Cerebellar nuclear complex (tissue), 1 donor: Measurements from ENCODE around the gene AKT3.
"Not testable (repeated sequence)": the region's sequence is repeated elsewhere in the genome, so short reads cannot be mapped to it uniquely, and the experiment has no call there.

Experiments
- DNase-seq, 2 experiments: peaks; one replicate each; lab custom pipeline; 2025; lab: John Stamatoyannopoulos, UW

Gene AKT3

GRCh38 chr1:243597383-243597782 is 252.7 kb downstream of the AKT3 start:
- DNase-seq = no peak

- DNase-seq = no peak
Observed at GRCh38 chr1:243596431-243597062, 253.5 kb downstream of the AKT3 start.

DNA sequence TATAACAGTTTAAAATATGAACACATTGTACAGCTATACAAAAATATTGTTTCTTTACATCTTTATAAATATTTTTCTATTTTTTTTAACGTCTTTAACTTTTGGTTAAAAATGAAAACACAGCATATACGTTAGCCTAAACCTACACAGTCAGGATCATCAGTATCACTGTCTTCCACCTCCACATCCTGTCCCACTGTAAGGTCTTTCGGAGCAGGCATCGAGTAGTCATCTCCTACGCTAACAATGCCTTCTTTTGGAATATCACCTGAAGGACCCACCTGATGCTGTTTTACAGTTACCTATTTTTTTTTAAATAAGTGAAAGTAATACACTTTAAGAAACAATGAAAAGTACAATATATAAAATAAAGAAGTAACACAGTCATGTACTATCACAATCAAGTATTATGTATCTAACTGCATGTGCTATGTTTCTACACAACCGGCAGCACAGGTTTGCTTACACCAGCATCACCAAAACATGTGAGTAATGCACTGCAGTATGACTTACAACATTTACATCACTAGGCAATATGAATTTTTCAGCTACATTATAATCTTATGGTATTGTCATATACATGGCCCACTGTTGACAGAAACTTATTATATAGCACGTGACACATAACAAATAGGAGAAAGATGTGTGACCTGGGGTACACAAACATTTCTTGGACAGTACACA is 254.4 kb downstream of the AKT3 start:
- DNase-seq = no peak

DNA sequence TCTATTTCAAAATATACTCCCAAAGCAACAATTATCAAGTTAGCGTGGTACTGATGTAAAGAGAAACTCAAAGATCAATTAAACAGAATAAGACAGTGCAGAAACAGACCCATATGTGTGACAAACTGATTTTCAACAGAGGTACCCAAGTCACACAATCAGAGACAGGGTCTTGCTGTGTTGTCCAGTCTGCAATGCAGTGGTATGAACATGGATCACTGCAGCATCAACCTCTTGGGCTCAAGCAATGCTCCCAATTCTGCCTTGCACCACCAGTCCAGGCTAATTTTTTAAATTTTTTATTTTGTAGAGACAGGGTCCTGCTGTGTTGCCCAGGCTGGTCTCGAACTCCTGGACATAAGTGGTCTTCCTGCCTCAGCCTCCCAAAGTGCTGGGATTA is 255.6 kb downstream of the AKT3 start:
- no peak for DNase-seq

GRCh38 chr1:243589286-243589685 is 260.8 kb downstream of the AKT3 start:
- DNase-seq = not testable (repeated sequence)

- no peak for DNase-seq
Observed at GRCh38 chr1:243587823-243588560, 262.1 kb downstream of the AKT3 start.

- no peak for DNase-seq
Observed at GRCh38 chr1:243587285-243587684, 262.8 kb downstream of the AKT3 start.

DNA sequence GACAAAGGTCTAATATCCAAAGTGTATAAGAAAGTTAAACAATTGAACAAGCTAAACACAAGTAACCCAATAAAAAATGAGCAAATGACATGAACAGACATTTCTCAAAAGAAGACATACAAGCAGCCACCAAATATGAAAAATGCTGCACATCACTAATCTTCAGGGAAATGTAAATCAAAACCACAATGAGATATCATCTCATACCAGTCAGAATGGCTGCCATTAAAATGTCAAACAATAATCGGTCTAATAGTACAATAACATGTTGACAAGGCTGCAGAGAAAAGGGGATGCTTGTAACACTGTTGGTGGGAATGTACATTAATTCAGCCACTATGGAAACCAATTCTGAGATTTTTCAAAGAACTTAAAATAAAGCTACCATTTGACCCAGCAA is 264.1 kb downstream of the AKT3 start:
- DNase-seq = no peak

DNA sequence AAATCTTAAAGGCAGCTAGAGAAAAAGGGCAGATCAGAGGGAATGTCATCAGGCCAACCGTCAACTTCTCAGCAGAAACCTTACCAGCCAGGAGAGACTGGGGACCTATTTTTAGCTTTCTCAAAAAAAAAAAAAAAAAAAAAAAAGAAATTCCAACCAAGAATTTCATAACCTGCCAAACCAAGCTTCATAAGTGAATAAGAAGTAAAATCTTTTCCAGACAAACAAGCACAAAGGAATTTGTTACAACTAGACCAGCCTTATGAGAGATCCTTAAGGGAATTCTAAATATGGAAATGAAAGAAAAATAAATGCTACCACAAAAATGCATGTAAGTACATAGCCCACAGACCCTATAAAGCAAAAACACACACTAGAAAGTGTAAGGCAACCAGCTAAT is 267.7 kb downstream of the AKT3 start:
- DNase-seq = no peak

- DNase-seq = no peak
Observed at GRCh38 chr1:243580984-243581383, 269.1 kb downstream of the AKT3 start.

DNA sequence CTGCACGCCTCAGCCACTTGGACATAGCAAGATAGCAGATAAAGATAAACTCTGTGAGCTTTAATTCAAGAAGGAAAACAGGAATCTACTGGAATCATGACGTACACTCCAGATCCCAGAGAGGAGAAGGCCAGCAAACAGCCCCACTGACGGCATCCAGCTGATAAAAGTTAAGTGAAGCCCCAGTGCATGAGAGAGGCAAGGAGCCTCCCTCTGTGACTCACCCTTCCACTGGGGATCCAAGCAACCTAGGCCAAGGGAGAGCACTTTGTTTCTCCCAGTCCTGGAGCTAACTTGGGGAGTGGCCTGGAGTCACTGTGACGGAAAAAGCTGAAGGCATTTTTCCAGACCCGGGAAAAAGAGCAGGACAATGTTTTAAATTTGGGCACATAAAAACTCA is 270.0 kb downstream of the AKT3 start:
- no peak for DNase-seq

DNA sequence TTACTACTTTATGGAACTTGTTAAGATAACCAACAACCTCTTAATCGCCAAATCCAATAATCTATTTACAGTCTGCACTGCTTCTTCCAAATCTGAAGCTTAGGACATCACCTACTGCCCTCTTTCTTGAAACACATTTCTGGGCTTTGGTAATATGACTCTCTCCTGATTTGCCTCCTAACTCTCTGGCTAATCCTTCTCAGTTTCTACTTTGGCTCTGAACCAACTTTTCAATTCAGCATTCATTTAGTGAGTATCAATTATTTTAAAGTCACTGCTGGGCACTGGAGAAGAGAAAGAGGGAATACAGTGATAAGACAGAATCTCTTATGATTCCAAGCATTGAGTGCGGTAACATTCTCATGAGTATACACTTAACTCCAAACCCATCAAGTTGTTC is 275.0 kb downstream of the AKT3 start:
- DNase-seq = no peak

- no peak for DNase-seq
Observed at GRCh38 chr1:243572940-243573339, 277.1 kb downstream of the AKT3 start.

GRCh38 chr1:243568793-243569192 is 281.2 kb downstream of the AKT3 start:
- no peak for DNase-seq

DNA sequence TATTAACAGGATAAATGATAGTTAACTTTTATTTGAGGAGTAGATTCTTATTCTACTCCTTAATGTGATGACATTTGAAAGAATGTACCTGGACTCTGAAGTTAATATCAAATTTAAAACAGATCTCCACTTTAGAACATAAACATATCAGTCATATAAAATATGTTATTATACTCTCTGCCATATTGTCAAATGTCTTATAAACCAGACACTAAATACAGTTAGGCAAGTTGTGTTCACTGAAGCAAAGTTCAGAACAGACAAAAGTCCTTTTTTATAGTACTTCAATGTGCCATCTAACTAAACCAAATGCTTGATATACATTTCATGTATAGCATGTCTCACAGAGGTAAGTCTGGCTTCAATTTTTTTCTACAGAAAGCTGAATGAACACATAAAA is 285.2 kb downstream of the AKT3 start:
- no peak for DNase-seq

GRCh38 chr1:243563732-243564131 is 286.3 kb downstream of the AKT3 start:
- DNase-seq = no peak

- no peak for DNase-seq
Observed at GRCh38 chr1:243562473-243562872, 287.6 kb downstream of the AKT3 start.

- no peak for DNase-seq
Observed at GRCh38 chr1:243561588-243562319, 288.3 kb downstream of the AKT3 start.

- DNase-seq = no peak
Observed at GRCh38 chr1:243559575-243560162, 290.4 kb downstream of the AKT3 start.

DNA sequence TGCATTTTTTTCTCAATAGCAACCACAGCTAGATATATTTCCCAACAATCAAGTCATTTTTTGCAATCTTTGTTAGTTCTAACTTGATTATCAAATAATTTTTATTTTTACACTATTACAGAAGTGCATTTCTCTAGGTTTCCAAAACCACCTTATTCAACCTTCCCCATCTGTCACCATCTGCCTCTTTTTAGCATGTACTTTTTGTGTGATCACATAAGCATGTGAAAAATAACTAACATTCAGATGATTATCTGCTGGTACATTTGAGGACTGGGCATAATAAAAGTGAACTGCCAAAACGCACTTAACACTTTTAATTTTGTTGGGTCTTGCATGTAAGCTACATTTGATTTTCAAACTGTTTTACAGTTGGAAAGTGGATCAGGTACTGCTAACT is 291.5 kb downstream of the AKT3 start:
- peak in 1 of 2 experiments; percentile 6 for DNase-seq

DNA sequence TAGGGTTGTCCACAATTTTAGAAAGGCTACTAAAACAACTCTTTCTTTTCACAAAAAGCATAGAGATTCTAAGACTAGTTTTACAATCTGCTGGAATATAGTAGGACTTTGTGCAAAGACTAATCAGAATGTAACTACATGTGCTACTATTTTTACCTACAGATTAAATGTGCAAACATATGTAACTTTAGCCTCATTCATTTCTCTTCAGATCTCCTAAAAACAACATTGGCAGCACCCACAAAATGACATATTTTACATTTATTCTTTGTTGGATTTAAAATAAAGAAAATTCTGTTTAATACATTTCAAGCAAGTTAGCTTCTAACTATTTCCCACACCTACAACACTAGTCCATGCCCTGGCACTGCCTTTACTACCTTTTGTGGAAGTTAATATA is 292.2 kb downstream of the AKT3 start:
- no peak for DNase-seq

GRCh38 chr1:243554686-243555085 is 295.4 kb downstream of the AKT3 start:
- no peak for DNase-seq
